NCI-H524 (cell line): Measurements from ENCODE around the gene CEP152.
"Not testable (repeated sequence)": the region's sequence is repeated elsewhere in the genome, so short reads cannot be mapped to it uniquely, and the experiment has no call there.

Source experiments
- DNase-seq, 2 experiments: peaks; one replicate each; lab custom pipeline; 2025; lab: John Stamatoyannopoulos, UW

CEP152 gene, protein sequence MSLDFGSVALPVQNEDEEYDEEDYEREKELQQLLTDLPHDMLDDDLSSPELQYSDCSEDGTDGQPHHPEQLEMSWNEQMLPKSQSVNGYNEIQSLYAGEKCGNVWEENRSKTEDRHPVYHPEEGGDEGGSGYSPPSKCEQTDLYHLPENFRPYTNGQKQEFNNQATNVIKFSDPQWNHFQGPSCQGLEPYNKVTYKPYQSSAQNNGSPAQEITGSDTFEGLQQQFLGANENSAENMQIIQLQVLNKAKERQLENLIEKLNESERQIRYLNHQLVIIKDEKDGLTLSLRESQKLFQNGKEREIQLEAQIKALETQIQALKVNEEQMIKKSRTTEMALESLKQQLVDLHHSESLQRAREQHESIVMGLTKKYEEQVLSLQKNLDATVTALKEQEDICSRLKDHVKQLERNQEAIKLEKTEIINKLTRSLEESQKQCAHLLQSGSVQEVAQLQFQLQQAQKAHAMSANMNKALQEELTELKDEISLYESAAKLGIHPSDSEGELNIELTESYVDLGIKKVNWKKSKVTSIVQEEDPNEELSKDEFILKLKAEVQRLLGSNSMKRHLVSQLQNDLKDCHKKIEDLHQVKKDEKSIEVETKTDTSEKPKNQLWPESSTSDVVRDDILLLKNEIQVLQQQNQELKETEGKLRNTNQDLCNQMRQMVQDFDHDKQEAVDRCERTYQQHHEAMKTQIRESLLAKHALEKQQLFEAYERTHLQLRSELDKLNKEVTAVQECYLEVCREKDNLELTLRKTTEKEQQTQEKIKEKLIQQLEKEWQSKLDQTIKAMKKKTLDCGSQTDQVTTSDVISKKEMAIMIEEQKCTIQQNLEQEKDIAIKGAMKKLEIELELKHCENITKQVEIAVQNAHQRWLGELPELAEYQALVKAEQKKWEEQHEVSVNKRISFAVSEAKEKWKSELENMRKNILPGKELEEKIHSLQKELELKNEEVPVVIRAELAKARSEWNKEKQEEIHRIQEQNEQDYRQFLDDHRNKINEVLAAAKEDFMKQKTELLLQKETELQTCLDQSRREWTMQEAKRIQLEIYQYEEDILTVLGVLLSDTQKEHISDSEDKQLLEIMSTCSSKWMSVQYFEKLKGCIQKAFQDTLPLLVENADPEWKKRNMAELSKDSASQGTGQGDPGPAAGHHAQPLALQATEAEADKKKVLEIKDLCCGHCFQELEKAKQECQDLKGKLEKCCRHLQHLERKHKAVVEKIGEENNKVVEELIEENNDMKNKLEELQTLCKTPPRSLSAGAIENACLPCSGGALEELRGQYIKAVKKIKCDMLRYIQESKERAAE (N-terminal part only)

DNA sequence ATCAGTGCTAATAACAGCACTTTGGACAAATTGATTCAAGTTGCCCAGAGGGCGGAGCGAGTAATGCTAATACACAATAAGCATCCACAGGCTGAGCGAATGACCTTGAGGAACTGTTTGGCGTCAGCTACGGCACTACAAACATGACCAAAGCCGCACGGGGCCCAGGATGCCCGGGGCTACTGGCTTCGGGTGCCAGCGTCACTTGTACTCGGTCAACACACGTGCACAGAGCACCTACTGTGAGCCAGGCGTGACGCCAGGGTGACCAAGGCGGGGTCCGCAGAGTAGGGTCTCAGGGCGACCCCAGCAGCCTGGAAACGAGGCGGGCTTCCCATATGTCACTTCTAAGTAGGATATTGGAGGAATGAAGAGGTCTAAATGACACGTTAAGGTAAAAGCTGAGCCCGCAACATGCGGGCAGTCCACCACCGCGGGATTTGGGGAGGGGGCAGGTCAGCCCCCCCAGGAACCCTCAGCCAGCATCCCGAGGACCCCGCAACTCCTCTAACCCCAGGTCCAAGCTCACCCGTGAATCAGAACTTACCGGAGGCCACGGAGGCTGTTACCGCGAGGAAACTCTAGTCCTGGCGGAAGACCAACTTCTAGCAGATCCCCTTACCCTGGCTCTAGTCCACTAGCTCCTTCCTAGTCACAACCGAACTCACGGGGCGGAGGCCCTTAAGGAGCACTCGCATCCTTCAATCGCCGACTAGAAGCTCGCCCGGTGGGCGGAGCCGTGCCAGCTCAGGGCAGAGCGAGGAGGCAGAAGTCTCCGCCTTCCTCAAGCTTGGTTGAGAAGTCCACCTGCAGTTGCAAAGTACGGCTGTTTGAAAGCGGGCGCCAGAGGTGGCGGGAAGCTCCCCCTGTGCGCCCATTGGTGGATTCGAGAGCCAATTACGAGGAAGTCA is at the start of gene CEP152:
Gene CEP152, minus strand, starts transcription at position 656 of the 911 bp plus-strand sequence. CDS start 5,420 bp downstream, outside the sequence.
- peak; percentile 100 for DNase-seq

- DNase-seq, result no peak
Observed at GRCh38 chr15:48859426-48859825, 48.6 kb upstream of the CEP152 start.

GRCh38 chr15:48858401-48858800 is 47.5 kb upstream of the CEP152 start:
- DNase-seq, result peak; percentile 28 to 82

DNA sequence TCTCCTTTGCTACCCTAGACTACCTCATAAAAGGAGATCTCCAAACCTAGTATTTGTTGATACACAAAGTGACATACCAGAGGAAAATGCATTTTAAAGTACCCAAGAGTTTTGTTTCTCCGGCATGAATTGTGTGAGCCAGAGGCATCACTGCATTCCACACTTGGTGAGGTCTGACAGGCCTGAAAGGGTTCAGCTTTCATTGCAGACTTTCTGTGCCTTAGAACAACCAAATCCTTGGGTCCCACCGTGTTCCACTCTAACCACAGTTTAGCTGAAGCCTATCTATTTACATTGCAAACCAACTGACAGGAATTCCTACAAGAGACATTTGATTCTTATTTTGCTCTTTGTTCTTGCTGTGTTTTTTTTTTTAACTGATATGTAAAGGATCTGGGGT is 46.1 kb upstream of the CEP152 start:
- no peak for DNase-seq

- peak in 1 of 2 experiments; percentile 67 for DNase-seq
Observed at GRCh38 chr15:48855501-48856440, 44.9 kb upstream of the CEP152 start.

DNA sequence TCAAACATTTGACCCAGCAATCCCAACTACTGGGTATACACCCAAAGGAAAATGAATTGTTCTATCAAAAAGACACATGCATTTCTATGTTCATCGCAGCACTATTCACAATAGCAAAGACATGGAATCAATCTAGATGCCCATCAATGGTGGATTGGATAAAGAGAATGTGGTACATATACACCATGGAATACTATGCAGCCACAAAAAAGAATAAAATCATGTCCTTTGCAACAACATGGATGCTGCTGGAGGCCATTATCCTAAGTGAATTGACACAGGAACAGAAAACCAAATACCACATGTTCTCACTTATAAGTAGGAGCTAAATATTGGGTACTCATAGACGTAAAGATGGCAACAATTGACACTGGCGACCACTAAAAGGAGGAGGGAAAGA is 43.6 kb upstream of the CEP152 start:
- DNase-seq, result not testable (repeated sequence)

DNA sequence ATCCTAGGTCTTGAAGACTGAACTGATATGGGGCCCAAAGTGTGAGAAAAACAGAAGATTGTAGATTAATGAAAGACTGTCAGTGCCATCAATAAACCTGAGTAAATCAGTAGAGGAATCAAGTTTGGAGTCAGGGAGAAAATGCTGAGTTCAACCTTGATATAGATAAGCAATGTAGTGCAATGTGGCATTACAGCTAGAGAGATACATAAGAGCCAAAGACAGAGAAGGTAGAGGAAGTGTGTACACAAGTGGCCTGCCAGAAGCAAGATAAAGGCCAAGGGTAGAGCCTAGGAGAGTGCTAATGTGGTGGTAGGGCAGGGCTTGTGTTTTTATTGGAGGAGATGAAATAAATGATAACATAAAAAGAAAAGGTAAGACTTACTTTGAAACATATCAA is 41.1 kb upstream of the CEP152 start:
- no peak for DNase-seq

DNA sequence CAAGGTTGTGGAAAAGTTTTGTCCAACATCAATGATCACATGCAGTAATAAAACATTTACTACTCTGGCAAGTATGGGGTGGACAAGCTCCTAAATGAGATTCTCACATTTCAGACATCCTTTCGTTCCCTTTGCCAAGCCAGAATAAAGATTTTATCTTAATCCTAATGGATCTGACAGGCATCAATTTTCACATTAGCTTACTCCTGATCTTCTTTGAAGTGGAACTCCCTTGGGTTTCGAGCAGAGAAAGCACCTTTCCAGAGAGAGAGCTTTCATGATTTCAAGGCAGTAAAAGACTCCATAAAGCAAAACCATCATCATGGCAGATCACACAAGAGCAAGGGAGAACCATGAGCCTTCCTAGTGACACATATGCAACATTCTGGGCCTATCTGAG is 39.8 kb upstream of the CEP152 start:
- DNase-seq, result peak; percentile 70 to 91

DNA sequence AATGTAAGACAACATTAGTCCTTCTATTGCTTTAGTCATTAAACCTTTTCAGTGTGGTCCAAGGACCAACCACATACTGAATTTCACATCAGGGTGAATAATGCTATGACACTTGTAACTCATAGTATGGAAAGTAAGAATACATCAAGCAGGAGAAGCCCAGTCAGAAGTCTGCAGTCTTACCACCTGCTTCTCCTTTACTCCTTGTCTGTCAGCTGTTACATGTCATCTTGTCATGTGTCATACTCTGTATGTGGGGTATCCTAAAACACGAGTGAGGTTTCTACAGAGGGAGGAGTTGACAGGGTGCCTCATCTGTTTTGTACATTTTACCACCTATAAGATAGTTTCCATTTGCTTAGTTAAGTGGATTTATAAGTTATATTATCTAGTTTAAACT is 34.3 kb upstream of the CEP152 start:
- no peak for DNase-seq

DNA sequence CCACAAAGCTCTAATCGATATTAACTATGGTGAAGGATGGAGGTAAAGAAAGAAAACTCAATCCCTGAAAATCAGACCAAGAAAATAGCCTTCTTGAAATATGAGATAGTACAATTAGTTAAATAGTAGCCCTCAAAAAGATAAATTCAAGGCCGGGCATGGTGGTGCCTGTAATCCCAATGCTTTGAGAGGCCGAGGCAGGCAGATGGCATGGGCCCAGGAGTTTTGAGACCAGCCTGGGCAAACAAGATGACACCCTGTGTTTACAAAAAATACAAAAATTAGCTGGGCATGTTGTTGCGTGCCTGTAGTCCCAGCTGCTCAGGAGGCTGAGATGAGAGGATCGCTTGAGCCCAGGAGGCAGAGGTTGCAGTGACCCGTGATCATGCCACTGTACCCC is 31.6 kb upstream of the CEP152 start:
- DNase-seq, result peak; percentile 47 to 70

DNA sequence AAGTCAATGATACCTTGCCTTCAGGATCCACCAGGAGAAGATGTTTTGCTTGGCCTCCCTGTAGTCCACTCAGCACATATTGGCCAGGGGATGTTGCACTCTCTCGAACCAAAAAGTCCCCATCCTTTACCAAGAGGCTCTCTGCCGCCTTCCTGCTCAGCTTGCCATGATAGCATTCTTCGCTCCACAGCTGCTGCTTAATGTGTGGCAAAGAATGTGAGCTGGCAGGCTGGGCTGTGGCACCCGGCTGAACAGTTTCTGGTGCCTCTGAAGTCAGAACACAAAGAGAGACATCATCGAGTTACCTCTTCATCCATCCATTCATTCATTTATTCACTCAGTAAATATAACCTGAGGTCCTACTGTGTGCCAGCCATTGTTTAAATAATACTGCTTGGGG is 23.9 kb upstream of the CEP152 start:
- DNase-seq, result no peak

GRCh38 chr15:48833526-48834239 is 22.8 kb upstream of the CEP152 start:
- no peak for DNase-seq

GRCh38 chr15:48832648-48833047 is 21.8 kb upstream of the CEP152 start:
- no peak for DNase-seq

- DNase-seq, result no peak
Observed at GRCh38 chr15:48828906-48829305, 18.0 kb upstream of the CEP152 start.

DNA sequence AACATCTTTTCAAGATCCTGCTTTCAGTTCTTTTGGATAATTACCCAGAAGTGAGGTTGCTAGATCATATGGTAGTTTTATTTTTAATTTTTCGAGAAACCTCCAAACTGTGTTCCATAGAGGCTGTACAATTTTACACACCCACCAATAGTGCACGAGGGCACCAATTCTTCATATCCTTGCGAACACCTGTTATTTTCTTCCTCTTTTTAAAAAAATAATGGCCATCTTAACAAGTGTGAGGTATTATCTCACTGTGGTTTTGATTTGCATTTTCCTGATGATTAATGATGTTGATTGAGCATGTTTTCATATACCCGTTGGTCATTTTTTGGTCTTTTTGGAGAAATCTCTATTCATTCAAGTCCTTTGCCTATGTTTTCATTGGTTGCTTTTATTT is 17.6 kb upstream of the CEP152 start:
- DNase-seq, result no peak

- DNase-seq, result no peak
Observed at GRCh38 chr15:48825075-48825474, 14.2 kb upstream of the CEP152 start.

GRCh38 chr15:48823706-48824105 is 12.8 kb upstream of the CEP152 start:
- DNase-seq, result no peak

DNA sequence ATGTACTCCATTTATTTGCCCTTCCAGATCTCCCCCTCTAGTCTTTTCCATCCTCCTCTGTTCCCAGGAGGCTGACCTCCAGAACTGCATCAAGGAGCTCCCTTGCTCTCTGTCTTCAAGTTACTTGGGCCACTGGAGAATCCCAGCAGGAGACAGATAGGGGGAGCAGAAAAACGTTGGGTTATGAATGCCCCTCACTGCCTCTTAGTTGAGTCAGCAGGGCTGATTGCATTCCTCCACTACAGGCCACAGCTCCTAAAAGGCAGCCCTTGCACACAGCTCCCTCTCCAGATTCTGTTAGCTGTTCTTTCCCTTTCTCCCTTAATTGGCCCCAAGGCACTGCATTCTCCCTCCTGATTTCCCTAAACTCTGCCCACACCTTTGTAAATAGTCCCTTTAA is 12.4 kb upstream of the CEP152 start:
- no peak for DNase-seq

- no peak for DNase-seq
Observed at GRCh38 chr15:48814286-48814685, 3.4 kb upstream of the CEP152 start.
